Mesothelial cell of epicardium (in vitro differentiated cells): ENCODE measurements around the gene RAET1L. TPM values are rescaled to one million over a fixed set of nuclear protein-coding genes. Genes with fewer than 3 reads are reported as not detected.
"Not testable (repeated sequence)": the region's sequence is repeated elsewhere in the genome, so short reads cannot be mapped to it uniquely, and the experiment has no call there.

Source experiments
- DNase-seq, 2 experiments: peaks; one replicate each; pipeline ENCODE4 v3.0.0; 2021; ENCODE audit warnings: low spot score in 2 of 2; ENCODE audit not compliant: unreplicated experiment in 2 of 2
- H3K27ac Mint-ChIP-seq: 2 replicates; pipeline ENCODE4 v1.8.0; 2021; ENCODE audit warnings: mixed read lengths
- H3K27me3 Mint-ChIP-seq: 2 replicates; pipeline ENCODE4 v1.8.0; 2021; ENCODE audit warnings: low read depth, mixed read lengths
- H3K36me3 Mint-ChIP-seq: 2 replicates; pipeline ENCODE4 v1.8.0; 2021; ENCODE audit warnings: mixed read lengths
- H3K4me1 Mint-ChIP-seq: 2 replicates; pipeline ENCODE4 v1.8.0; 2021; ENCODE audit warnings: mixed read lengths
- H3K4me3 Mint-ChIP-seq: 2 replicates; pipeline ENCODE4 v1.8.0; 2021; ENCODE audit warnings: mild to moderate bottlenecking, moderate library complexity, mixed read lengths
- H3K9me3 Mint-ChIP-seq: 2 replicates; pipeline ENCODE4 v1.8.0; 2021; ENCODE audit warnings: mixed read lengths
- CTCF ChIP-seq: fragments of 200-600 bp; sonication (generic); IDR thresholded peaks from one replicate; pipeline ENCODE4 v1.5.0; 2021; ENCODE audit warnings: antibody characterized with exemption; ENCODE audit not compliant: unreplicated experiment
- total RNA-seq: library from RNA; stranded (reverse); gene quantifications from 3 replicates; pipeline ENCODE4 v1.2.1, GENCODE V29; 2021

Gene RAET1L
- total RNA-seq, 1 donor from 2014 or later, result not detected

GRCh38 chr6:150008588-150008987 is 16.7 kb downstream of the RAET1L start:
- no peak for TF ChIP-seq CTCF
- H3K4me3 Mint-ChIP-seq, result no peak overlapping the region
- no peaks in the 10 kb centered on the region for H3K36me3 Mint-ChIP-seq
- no peak for DNase-seq
- H3K27me3 Mint-ChIP-seq, result peaks cover 87% of the 10 kb centered on the region
- H3K4me1 Mint-ChIP-seq, result peaks cover 3% of the 10 kb centered on the region
- no peaks in the 10 kb centered on the region for H3K9me3 Mint-ChIP-seq
- H3K27ac Mint-ChIP-seq, result no peak overlapping the region

GRCh38 chr6:150006961-150007464 is 18.3 kb downstream of the RAET1L start:
- H3K27me3 Mint-ChIP-seq, result peaks cover 85% of the 10 kb centered on the region
- peaks cover 3% of the 10 kb centered on the region for H3K4me1 Mint-ChIP-seq
- peak in 1 of 2 experiments; percentile 58 for DNase-seq
- H3K36me3 Mint-ChIP-seq, result no peaks in the 10 kb centered on the region
- no peak overlapping the region for H3K27ac Mint-ChIP-seq
- H3K4me3 Mint-ChIP-seq, result no peak overlapping the region
- no peaks in the 10 kb centered on the region for H3K9me3 Mint-ChIP-seq
- TF ChIP-seq CTCF, result peak; percentile 50

- no peak overlapping the region for H3K27ac Mint-ChIP-seq
- H3K4me1 Mint-ChIP-seq, result peaks cover 3% of the 10 kb centered on the region
- no peaks in the 10 kb centered on the region for H3K9me3 Mint-ChIP-seq
- peaks cover 85% of the 10 kb centered on the region for H3K27me3 Mint-ChIP-seq
- no peaks in the 10 kb centered on the region for H3K36me3 Mint-ChIP-seq
- peak in 1 of 2 experiments; percentile 33 for DNase-seq
- TF ChIP-seq CTCF, result no peak
- peak overlapping the region; percentile 84 for H3K4me3 Mint-ChIP-seq
Measured at GRCh38 chr6:150005761-150006651, 19.3 kb downstream of the RAET1L start.

GRCh38 chr6:150004783-150005717 is 20.3 kb downstream of the RAET1L start:
- peaks cover 3% of the 10 kb centered on the region for H3K4me1 Mint-ChIP-seq
- peak overlapping the region; percentile 84 for H3K4me3 Mint-ChIP-seq
- peak; percentile 78 to 86 for DNase-seq
- H3K27me3 Mint-ChIP-seq, result peaks cover 85% of the 10 kb centered on the region
- no peaks in the 10 kb centered on the region for H3K9me3 Mint-ChIP-seq
- no peak for TF ChIP-seq CTCF
- no peaks in the 10 kb centered on the region for H3K36me3 Mint-ChIP-seq
- no peak overlapping the region for H3K27ac Mint-ChIP-seq

GRCh38 chr6:150004101-150004782 is 21.1 kb downstream of the RAET1L start:
- H3K27me3 Mint-ChIP-seq, result peaks cover 85% of the 10 kb centered on the region
- peak overlapping the region; percentile 84 for H3K4me3 Mint-ChIP-seq
- TF ChIP-seq CTCF, result no peak
- peak in 1 of 2 experiments; percentile 37 for DNase-seq
- H3K4me1 Mint-ChIP-seq, result peaks cover 3% of the 10 kb centered on the region
- no peak overlapping the region for H3K27ac Mint-ChIP-seq
- H3K9me3 Mint-ChIP-seq, result no peaks in the 10 kb centered on the region
- H3K36me3 Mint-ChIP-seq, result no peaks in the 10 kb centered on the region

- not testable (repeated sequence) for DNase-seq, H3K9me3 Mint-ChIP-seq, H3K27ac Mint-ChIP-seq, H3K36me3 Mint-ChIP-seq, H3K4me1 Mint-ChIP-seq
- Mint-ChIP-seq H3K27me3 (peaks cover 86% of the 10 kb centered on the region), H3K4me3 (peak overlapping the region; percentile 84)
Measured at GRCh38 chr6:150003599-150003998, 21.7 kb downstream of the RAET1L start.
